ENCODE data around the gene LYSMD3.

LYSMD3 gene

DNA sequence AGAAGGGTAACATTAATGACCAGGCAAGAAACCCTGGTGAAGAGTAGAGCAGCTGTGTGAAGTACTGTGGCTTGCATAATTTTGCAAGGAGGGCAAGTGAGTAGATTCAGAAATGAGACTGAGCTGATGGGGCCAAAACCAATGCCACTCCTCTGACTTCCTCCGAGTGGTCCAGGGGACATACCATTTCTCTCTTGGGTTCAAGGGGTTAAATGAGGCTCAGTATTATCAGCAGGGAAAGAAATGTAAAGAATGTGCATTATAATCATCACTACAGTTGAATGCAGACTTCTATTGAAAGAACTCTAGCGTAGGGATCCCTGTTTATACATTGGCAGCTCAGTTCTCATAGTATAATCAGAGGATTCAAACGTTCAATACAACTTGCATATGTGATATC, 44.8 kb downstream of the LYSMD3 start:
- Histone ChIP-seq H3K4me3 (ENCODE audit: low read length) (no peak overlapping the region), H3K27me3 (ENCODE audit: low read depth, low read length) (no peaks in the 10 kb centered on the region), H3K79me2 (ENCODE audit: low read length) (peaks cover 7% of the 10 kb centered on the region; the same call in 1 of the 2 replicates), H2AFZ (ENCODE audit: low read depth, low read length) (no peak overlapping the region), H3K9ac (ENCODE audit: low read length) (no peak overlapping the region), H3K4me2 (ENCODE audit: low read length) (no peak overlapping the region), H3K27ac (ENCODE audit: low read length) (no peak overlapping the region), H4K20me1 (ENCODE audit: insufficient read depth, low read length) (no peaks in the 10 kb centered on the region), H3K9me3 (ENCODE audit: insufficient read depth, low read length) (no peaks in the 10 kb centered on the region), H3K36me3 (replicated peaks; ENCODE audit: low read depth, low read length) (no peaks in the 10 kb centered on the region), H3K4me1 (ENCODE audit: low read length) (no peaks in the 10 kb centered on the region)
- TF ChIP-seq EZH2phosphoT487 (IDR thresholded peaks at IDR 0.05; ENCODE audit: low read depth) = no peak
- TF ChIP-seq, protein P1, sequence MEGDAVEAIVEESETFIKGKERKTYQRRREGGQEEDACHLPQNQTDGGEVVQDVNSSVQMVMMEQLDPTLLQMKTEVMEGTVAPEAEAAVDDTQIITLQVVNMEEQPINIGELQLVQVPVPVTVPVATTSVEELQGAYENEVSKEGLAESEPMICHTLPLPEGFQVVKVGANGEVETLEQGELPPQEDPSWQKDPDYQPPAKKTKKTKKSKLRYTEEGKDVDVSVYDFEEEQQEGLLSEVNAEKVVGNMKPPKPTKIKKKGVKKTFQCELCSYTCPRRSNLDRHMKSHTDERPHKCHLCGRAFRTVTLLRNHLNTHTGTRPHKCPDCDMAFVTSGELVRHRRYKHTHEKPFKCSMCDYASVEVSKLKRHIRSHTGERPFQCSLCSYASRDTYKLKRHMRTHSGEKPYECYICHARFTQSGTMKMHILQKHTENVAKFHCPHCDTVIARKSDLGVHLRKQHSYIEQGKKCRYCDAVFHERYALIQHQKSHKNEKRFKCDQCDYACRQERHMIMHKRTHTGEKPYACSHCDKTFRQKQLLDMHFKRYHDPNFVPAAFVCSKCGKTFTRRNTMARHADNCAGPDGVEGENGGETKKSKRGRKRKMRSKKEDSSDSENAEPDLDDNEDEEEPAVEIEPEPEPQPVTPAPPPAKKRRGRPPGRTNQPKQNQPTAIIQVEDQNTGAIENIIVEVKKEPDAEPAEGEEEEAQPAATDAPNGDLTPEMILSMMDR (IDR thresholded peaks at IDR 0.05; ENCODE audit: low read depth, low read length) = no peak

DNA sequence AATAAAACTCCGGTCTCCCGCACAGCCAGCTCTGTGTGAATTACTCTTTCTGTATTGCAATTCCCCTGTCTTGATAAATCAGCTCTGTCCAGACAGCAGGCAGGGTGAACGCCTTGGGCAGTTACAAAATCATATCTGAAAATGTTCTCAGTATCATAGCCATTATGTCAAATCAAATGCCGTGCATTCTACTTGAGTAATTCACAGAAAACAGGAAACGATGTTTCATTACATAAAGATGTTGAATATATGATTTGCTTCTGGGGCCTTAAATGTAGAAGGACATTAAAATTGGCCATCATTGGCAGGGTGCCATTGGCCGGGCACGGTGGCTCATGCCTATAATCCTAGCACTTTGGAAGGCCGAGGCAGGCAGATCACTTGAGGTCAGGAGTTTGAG, 46.2 kb downstream of the LYSMD3 start:
- no peaks in the 10 kb centered on the region for H4K20me1 ChIP-seq (ENCODE audit: insufficient read depth, low read length)
- TF ChIP-seq, protein P1 (IDR thresholded peaks at IDR 0.05; ENCODE audit: low read depth, low read length) = no peak
- TF ChIP-seq EZH2phosphoT487 (IDR thresholded peaks at IDR 0.05; ENCODE audit: low read depth) = no peak
- H3K27ac ChIP-seq (ENCODE audit: low read length) = no peak overlapping the region
- no peaks in the 10 kb centered on the region for H3K9me3 ChIP-seq (ENCODE audit: insufficient read depth, low read length)
- no peak overlapping the region for H3K4me2 ChIP-seq (ENCODE audit: low read length)
- H3K9ac ChIP-seq (ENCODE audit: low read length) = no peak overlapping the region
- H3K36me3 ChIP-seq (replicated peaks; ENCODE audit: low read depth, low read length) = no peaks in the 10 kb centered on the region
- no peak overlapping the region for H2AFZ ChIP-seq (ENCODE audit: low read depth, low read length)
- H3K27me3 ChIP-seq (ENCODE audit: low read depth, low read length) = no peaks in the 10 kb centered on the region
- no peaks in the 10 kb centered on the region for H3K4me1 ChIP-seq (ENCODE audit: low read length)
- peaks cover 7% of the 10 kb centered on the region; the same call in 1 of the 2 replicates for H3K79me2 ChIP-seq (ENCODE audit: low read length)
- no peak overlapping the region for H3K4me3 ChIP-seq (ENCODE audit: low read length)

DNA sequence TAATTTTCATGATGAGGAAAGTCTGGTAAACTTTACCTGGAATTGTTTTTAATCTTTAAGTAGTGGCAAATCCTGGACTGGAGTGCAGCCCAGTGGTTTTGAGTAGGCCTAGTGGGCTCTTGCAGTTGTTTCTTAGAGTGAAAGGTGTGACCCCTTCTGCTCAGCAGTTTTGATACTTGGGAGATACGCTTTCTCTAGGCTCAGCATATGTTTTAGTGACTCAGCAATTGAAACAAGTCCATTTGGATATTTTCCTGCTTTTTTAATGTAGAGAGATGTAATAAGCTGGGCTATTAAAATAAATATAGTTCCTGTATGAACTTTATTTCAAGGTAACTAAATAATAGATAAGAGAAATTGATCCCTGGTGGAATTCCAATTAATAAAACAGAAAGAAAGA, 48.7 kb downstream of the LYSMD3 start:
- peaks cover 23% of the 10 kb centered on the region for H3K79me2 ChIP-seq (ENCODE audit: low read length)

DNA sequence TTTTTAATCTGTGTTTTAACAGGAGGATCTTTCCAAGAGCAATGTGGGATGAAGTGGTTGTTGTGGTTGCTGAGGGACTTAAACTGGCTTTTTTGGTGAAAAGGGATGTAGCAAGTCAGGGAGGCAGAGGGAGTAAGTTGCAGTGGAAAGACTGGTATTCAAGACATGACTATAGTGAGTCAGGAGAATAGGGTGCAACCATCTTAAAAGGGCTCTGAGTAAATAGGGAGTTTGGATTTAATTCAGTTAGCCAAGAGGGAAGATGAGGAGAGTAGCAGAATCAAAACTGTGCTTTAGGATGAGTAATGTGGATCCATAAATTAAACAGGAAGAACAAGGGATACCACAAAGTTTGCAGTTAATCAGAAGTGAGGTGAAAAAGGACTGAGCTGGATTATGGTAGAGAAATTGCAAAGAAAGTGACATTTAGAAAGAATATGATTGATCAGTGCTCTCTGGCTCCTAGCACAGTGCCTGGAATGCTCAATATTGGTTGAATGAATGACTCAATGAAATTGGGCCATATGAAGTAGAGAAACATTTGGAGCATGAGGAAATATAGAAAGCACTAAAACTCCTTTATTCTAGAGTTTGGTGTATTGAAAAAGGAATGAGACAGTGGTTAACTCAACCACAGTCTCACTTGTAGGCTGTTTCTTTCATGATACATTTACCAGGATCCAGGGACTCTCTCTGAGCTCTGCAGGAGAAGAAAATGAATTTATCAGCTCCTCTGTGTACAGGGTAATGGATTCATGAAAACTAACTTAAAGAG, 49.6 kb downstream of the LYSMD3 start:
- no peaks in the 10 kb centered on the region for H3K27me3 ChIP-seq (ENCODE audit: low read depth, low read length)
- no peak overlapping the region for H3K4me2 ChIP-seq (ENCODE audit: low read length)
- no peak overlapping the region for H3K9ac ChIP-seq (ENCODE audit: low read length)
- H3K27ac ChIP-seq (ENCODE audit: low read length) = no peak overlapping the region
- no peaks in the 10 kb centered on the region for H3K4me1 ChIP-seq (ENCODE audit: low read length)
- TF ChIP-seq, protein P1 (IDR thresholded peaks at IDR 0.05; ENCODE audit: low read depth, low read length) = no peak
- no peak for TF ChIP-seq EZH2phosphoT487 (IDR thresholded peaks at IDR 0.05; ENCODE audit: low read depth)
- H3K4me3 ChIP-seq (ENCODE audit: low read length) = no peak overlapping the region
- no peak overlapping the region for H2AFZ ChIP-seq (ENCODE audit: low read depth, low read length)
- H3K9me3 ChIP-seq (ENCODE audit: insufficient read depth, low read length) = no peaks in the 10 kb centered on the region
- H3K36me3 ChIP-seq (replicated peaks; ENCODE audit: low read depth, low read length) = no peaks in the 10 kb centered on the region
- peaks cover 31% of the 10 kb centered on the region for H3K79me2 ChIP-seq (ENCODE audit: low read length)
- no peaks in the 10 kb centered on the region for H4K20me1 ChIP-seq (ENCODE audit: insufficient read depth, low read length)

More for the DNA sequence above, 48.7 kb downstream of the LYSMD3 start:
- Histone ChIP-seq H3K27me3 (ENCODE audit: low read depth, low read length) (no peaks in the 10 kb centered on the region), H3K4me1 (ENCODE audit: low read length) (no peaks in the 10 kb centered on the region), H3K4me2 (ENCODE audit: low read length) (no peak overlapping the region), H4K20me1 (ENCODE audit: insufficient read depth, low read length) (no peaks in the 10 kb centered on the region), H3K9ac (ENCODE audit: low read length) (no peak overlapping the region), H3K9me3 (ENCODE audit: insufficient read depth, low read length) (no peaks in the 10 kb centered on the region), H3K4me3 (ENCODE audit: low read length) (no peak overlapping the region), H3K36me3 (replicated peaks; ENCODE audit: low read depth, low read length) (no peaks in the 10 kb centered on the region), H2AFZ (ENCODE audit: low read depth, low read length) (no peak overlapping the region), H3K27ac (ENCODE audit: low read length) (no peak overlapping the region)
- TF ChIP-seq, protein P1 (IDR thresholded peaks at IDR 0.05; ENCODE audit: low read depth, low read length) = no peak
- no peak for TF ChIP-seq EZH2phosphoT487 (IDR thresholded peaks at IDR 0.05; ENCODE audit: low read depth)
